ENCODE measurements around the gene SPATS2L. TPM values are rescaled to one million over a fixed set of nuclear protein-coding genes. Genes with fewer than 3 reads are reported as not detected.
"Not testable (repeated sequence)": the region's sequence is repeated elsewhere in the genome, so short reads cannot be mapped to it uniquely, and the experiment has no call there.

The SPATS2L gene
- total RNA-seq, 4 donors from 2014 or later, result 51.9 to 151 (median 78.9) TPM

GRCh38 chr2:200342235-200342634 lies 35.7 kb downstream of the SPATS2L start:
- Histone ChIP-seq H3K27me3 (no peaks in the 10 kb centered on the region), H3K4me3 (no peak overlapping the region), H3K36me3 (no peaks in the 10 kb centered on the region), H3K27ac (replicated peaks in 1 of 4) (no peak overlapping the region), H3K4me1 (peaks cover 16 to 60% (median 43%) of the 10 kb centered on the region in 4 donors), H3K9me3 (no peaks in the 10 kb centered on the region)
- no peak for TF ChIP-seq EP300 (IDR thresholded peaks at IDR 0.05)
- no peak for TF ChIP-seq CTCF (IDR thresholded peaks at IDR 0.05)
- TF ChIP-seq POLR2AphosphoS5 (IDR thresholded peaks at IDR 0.05), result no peak
- TF ChIP-seq POLR2A (IDR thresholded peaks at IDR 0.05; ENCODE audit: low read depth), result no peak
- DNase-seq (ENCODE audit: extremely low spot score), result no peak
- intact Hi-C loops (cut with DNase I), result no loop called here
- WGBS, result 85% methylated on average over 2 of the region's 2 CpGs

GRCh38 chr2:200342654-200343053 lies 36.2 kb downstream of the SPATS2L start:
- Histone ChIP-seq H3K36me3 (no peaks in the 10 kb centered on the region), H3K4me1 (peaks cover 13 to 60% (median 42%) of the 10 kb centered on the region in 4 donors), H3K4me3 (no peak overlapping the region), H3K9me3 (no peaks in the 10 kb centered on the region), H3K27ac (replicated peaks in 1 of 4) (no peak overlapping the region), H3K27me3 (no peaks in the 10 kb centered on the region)
- TF ChIP-seq POLR2A (IDR thresholded peaks at IDR 0.05; ENCODE audit: low read depth), result no peak
- no peak for TF ChIP-seq EP300 (IDR thresholded peaks at IDR 0.05)
- TF ChIP-seq CTCF (IDR thresholded peaks at IDR 0.05), result no peak
- no peak for TF ChIP-seq POLR2AphosphoS5 (IDR thresholded peaks at IDR 0.05)
- DNase-seq (ENCODE audit: extremely low spot score), result no peak
- WGBS, result 100% methylated on average over 1 of the region's 1 CpG
- intact Hi-C loops (cut with DNase I), result no loop called here

GRCh38 chr2:200344202-200344601 lies 37.7 kb downstream of the SPATS2L start:
- WGBS, result 100% methylated on average over 1 of the region's 1 CpG

GRCh38 chr2:200345975-200346374 lies 39.5 kb downstream of the SPATS2L start:
- intact Hi-C loops (cut with DNase I), result no loop called here
- Histone ChIP-seq H3K4me1 (peaks cover 0 to 40% (median 18%) of the 10 kb centered on the region in 4 donors), H3K27ac (replicated peaks in 1 of 4) (no peak overlapping the region), H3K4me3 (no peak overlapping the region), H3K27me3 (no peaks in the 10 kb centered on the region), H3K9me3 (no peaks in the 10 kb centered on the region), H3K36me3 (no peaks in the 10 kb centered on the region)
- TF ChIP-seq POLR2A (IDR thresholded peaks at IDR 0.05; ENCODE audit: low read depth), result no peak
- TF ChIP-seq EP300 (IDR thresholded peaks at IDR 0.05), result no peak
- no peak for TF ChIP-seq CTCF (IDR thresholded peaks at IDR 0.05)
- no peak for TF ChIP-seq POLR2AphosphoS5 (IDR thresholded peaks at IDR 0.05)
- DNase-seq (ENCODE audit: extremely low spot score), result no peak
- WGBS, result 63% methylated on average over 1 of the region's 1 CpG

More at GRCh38 chr2:200344202-200344601, 37.7 kb downstream of the SPATS2L start:
- intact Hi-C loops (cut with DNase I); DNase-seq (ENCODE audit: extremely low spot score); H3K36me3 ChIP-seq; H3K27ac ChIP-seq (replicated peaks in 1 of 4); H3K4me3 ChIP-seq; H3K27me3 ChIP-seq; H3K9me3 ChIP-seq: not testable (repeated sequence)
- H3K4me1 ChIP-seq, result peaks cover 13 to 54% (median 31%) of the 10 kb centered on the region in 4 donors

- Histone ChIP-seq H3K9me3 (no peaks in the 10 kb centered on the region), H3K4me1 (peaks cover under 1 to 48% (median 26%) of the 10 kb centered on the region in 4 donors), H3K27me3 (no peaks in the 10 kb centered on the region), H3K4me3 (no peak overlapping the region), H3K36me3 (no peaks in the 10 kb centered on the region), H3K27ac (replicated peaks in 1 of 4) (no peak overlapping the region)
- no peak for TF ChIP-seq CTCF (IDR thresholded peaks at IDR 0.05)
- TF ChIP-seq POLR2AphosphoS5 (IDR thresholded peaks at IDR 0.05), result no peak
- no peak for TF ChIP-seq POLR2A (IDR thresholded peaks at IDR 0.05; ENCODE audit: low read depth)
- TF ChIP-seq EP300 (IDR thresholded peaks at IDR 0.05), result no peak
- DNase-seq (ENCODE audit: extremely low spot score), result no peak
- WGBS, result 100% methylated on average over 3 of the region's 3 CpGs
- intact Hi-C loops (cut with DNase I), result no loop called here
These were observed 40.8 kb downstream of the SPATS2L start for GRCh38 chr2:200347301-200347700.

Data from esophagus muscularis mucosa (tissue), 4 donors.